ENCODE data around the gene CEP72. TPM values are rescaled to one million over a fixed set of nuclear protein-coding genes. Genes with fewer than 3 reads are reported as not detected.

Gene CEP72
- total and polyA plus RNA-seq, 2 of the 13 experiments (the other 11 are each of a cell fraction or from before 2014, with no cell fraction given) = 3.4 to 9.4 TPM

DNA sequence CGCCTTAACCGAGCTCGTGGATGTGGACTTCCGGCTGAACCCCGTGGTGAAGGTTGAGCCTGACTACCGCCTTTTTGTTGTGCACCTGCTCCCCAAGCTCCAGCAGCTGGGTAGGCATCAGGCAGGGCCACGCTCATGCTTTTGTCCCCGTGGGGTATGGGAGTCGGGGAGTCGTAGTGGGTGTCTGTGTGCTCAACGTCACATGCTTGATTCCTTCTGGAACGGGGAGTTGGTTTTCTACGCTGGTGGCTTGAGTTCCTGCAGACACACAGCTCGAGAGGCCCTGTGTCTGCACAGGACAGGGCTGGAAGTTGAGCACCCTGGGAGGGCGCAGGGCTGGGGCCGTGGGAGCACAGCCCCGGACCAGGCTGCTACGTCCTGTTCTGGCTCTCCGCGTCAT is 8.0 kb downstream of the CEP72 start:
- CTCF ChIA-PET (ENCODE audit: low intra/inter-chr PET ratio, low total read pairs) = no interaction called here
- intact Hi-C loops (cut with micrococcal nuclease; ENCODE audit: unreplicated experiment) (no loop called here), in situ Hi-C loops (cut with HindIII; ENCODE audit: extremely low pct_ligation_motif_present, low pct_unique_long_range_greater_than_20kb) (no loop called here)
- peak; percentile 26 for ATAC-seq
- TF ChIP-seq PHF21A (CRISPR knock-in tag; IDR thresholded peaks at IDR 0.05) = no peak
- no peak for TF ChIP-seq ZNF329 (CRISPR knock-in tag; IDR thresholded peaks at IDR 0.05; ENCODE audit: low read depth)
- no peak for TF ChIP-seq ZNF256 (CRISPR knock-in tag; conservative IDR thresholded peaks at IDR 0.05)
- no peak for TF ChIP-seq RNF2 (conservative IDR thresholded peaks at IDR 0.05; ENCODE audit: low read depth)
- no peak for TF ChIP-seq POGZ (CRISPR knock-in tag; IDR thresholded peaks at IDR 0.05)
- TF ChIP-seq FOXJ3 (CRISPR knock-in tag; IDR thresholded peaks at IDR 0.05; ENCODE audit: borderline replicate concordance) = no peak
- H3K27me3 ChIP-seq (ENCODE audit: control insufficient read depth in 1 of 2, insufficient read depth in 2 of 2, low read length in 2 of 2) = no peaks in the 10 kb centered on the region
- WGBS (ENCODE audit: low lambda C conversion rate) = 96% methylated on average over 13 of the region's 20 CpGs
- H3K9me3 ChIP-seq (ENCODE audit: low read length) = no peaks in the 10 kb centered on the region
- POLR2A ChIA-PET = interaction anchor here (1.5 kb wide), 1 partner anchor 9 kb away, joined by 4 read pairs; no protein-coding TSS in a partner anchor
- FAIRE-seq = no peak
- no peak overlapping the region for H3K4me3 ChIP-seq (replicated peaks in 1 of 3; ENCODE audit: insufficient read depth in 1 of 3, low read depth in 2 of 3, low read length in 3 of 3)
- peaks cover 54% of the 10 kb centered on the region for H3K4me1 ChIP-seq (ENCODE audit: insufficient read depth, low read length)
- no peak overlapping the region for H2AFZ ChIP-seq (ENCODE audit: low read length)
- no peaks in the 10 kb centered on the region for H4K20me1 ChIP-seq (ENCODE audit: insufficient read depth, low read length)
- peaks cover 16 to 69% of the 10 kb centered on the region in 2 experiments; a peak in 4 of 5 replicates for H3K36me3 ChIP-seq (replicated peaks in 1 of 2; ENCODE audit: control insufficient read depth in 1 of 2, insufficient read depth in 2 of 2, low read length in 2 of 2)
- DNase-seq (ENCODE audit: low spot score) = no peak
- BruUV-seq (replicated peaks) = no TSS peak
- no peak overlapping the region for H3K4me2 ChIP-seq (ENCODE audit: low read depth, low read length)
- H3K27ac ChIP-seq (ENCODE audit: extremely low read length, insufficient read depth, low read length) = peak overlapping the region; percentile 22
- peaks cover 24% of the 10 kb centered on the region for H3K79me2 ChIP-seq (ENCODE audit: insufficient read depth, low read length)
- no peak overlapping the region for H3K9ac ChIP-seq (ENCODE audit: insufficient read depth, low read depth, low read length)

DNA sequence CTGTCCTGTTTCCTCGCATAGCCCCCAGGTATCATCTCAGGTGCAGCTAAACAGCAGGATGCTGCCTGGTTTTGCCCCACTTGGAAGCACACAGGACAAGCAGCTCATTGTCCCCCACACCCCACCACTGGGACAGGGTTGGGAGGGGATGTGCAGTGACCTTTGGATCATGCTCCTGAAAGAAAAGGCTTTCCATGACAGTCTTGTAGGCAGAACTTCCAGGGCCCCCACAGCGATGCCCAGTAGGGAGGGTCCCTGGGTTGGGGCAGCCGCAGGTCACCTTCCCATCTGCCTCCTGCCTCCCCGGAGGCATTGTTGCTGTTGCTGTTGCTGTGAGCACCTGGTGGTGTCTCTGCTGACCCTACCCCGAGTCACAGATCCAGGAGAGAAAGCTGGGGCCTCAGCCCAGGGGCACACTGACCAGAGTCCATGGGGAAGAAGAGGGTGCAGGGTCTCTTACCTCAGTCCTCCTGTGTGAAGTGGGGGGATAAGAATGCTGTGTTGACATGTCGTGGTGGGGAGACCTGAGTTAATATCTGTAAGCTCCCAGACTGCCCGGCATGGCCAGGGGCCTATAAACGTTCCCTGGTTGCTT is 8.5 kb downstream of the CEP72 start:
- Histone ChIP-seq H3K4me2 (ENCODE audit: low read depth, low read length) (no peak overlapping the region), H3K79me2 (ENCODE audit: insufficient read depth, low read length) (peaks cover 19% of the 10 kb centered on the region), H2AFZ (ENCODE audit: low read length) (no peak overlapping the region), H3K36me3 (replicated peaks in 1 of 2; ENCODE audit: control insufficient read depth in 1 of 2, insufficient read depth in 2 of 2, low read length in 2 of 2) (peaks cover 18 to 74% of the 10 kb centered on the region in 2 experiments; a peak in 4 of 5 replicates), H3K9ac (ENCODE audit: insufficient read depth, low read depth, low read length) (no peak overlapping the region), H3K27ac (ENCODE audit: extremely low read length, insufficient read depth, low read length) (peak overlapping the region; percentile 53), H3K27me3 (ENCODE audit: control insufficient read depth in 1 of 2, insufficient read depth in 2 of 2, low read length in 2 of 2) (no peaks in the 10 kb centered on the region), H3K4me1 (ENCODE audit: insufficient read depth, low read length) (peaks cover 49% of the 10 kb centered on the region), H4K20me1 (ENCODE audit: insufficient read depth, low read length) (no peaks in the 10 kb centered on the region), H3K4me3 (replicated peaks in 1 of 3; ENCODE audit: insufficient read depth in 1 of 3, low read depth in 2 of 3, low read length in 3 of 3) (peak overlapping the region in 1 of 3 experiments; percentile 9; a peak in 1 of 6 replicates), H3K9me3 (ENCODE audit: low read length) (no peaks in the 10 kb centered on the region)
- ChIA-PET POLR2A (interaction anchor here (1.5 kb wide), 1 partner anchor 9 kb away, joined by 4 read pairs; no protein-coding TSS in a partner anchor), CTCF (ENCODE audit: low intra/inter-chr PET ratio, low total read pairs) (no interaction called here)
- BruUV-seq (replicated peaks) = no TSS peak
- ATAC-seq = peak; percentile 52
- DNase-seq (ENCODE audit: low spot score) = peak; percentile 36
- peak; percentile 42 for FAIRE-seq
- in situ Hi-C loops (cut with HindIII; ENCODE audit: extremely low pct_ligation_motif_present, low pct_unique_long_range_greater_than_20kb) = no loop called here
- intact Hi-C loops (cut with micrococcal nuclease; ENCODE audit: unreplicated experiment) = no loop called here
- 51% methylated on average over 6 of the region's 8 CpGs for WGBS (ENCODE audit: low lambda C conversion rate)
- TF ChIP-seq MATR3 (CRISPR knock-in tag; IDR thresholded peaks at IDR 0.05) (no peak), HNF4G (IDR thresholded peaks at IDR 0.05; ENCODE audit: borderline replicate concordance, low read depth, low read length) (peak; percentile 40; the same call in 1 of the 2 replicates), HNF4G (CRISPR knock-in tag; IDR thresholded peaks at IDR 0.05; ENCODE audit: borderline replicate concordance, low read depth) (no peak), ZNF33A (CRISPR knock-in tag; IDR thresholded peaks at IDR 0.05; ENCODE audit: borderline replicate concordance) (no peak), TRIM24 (CRISPR knock-in tag; IDR thresholded peaks at IDR 0.05) (no peak), KAT2B (IDR thresholded peaks at IDR 0.05; ENCODE audit: borderline replicate concordance, low read depth, low read length) (no peak)
- TF ChIP-seq, protein P1, sequence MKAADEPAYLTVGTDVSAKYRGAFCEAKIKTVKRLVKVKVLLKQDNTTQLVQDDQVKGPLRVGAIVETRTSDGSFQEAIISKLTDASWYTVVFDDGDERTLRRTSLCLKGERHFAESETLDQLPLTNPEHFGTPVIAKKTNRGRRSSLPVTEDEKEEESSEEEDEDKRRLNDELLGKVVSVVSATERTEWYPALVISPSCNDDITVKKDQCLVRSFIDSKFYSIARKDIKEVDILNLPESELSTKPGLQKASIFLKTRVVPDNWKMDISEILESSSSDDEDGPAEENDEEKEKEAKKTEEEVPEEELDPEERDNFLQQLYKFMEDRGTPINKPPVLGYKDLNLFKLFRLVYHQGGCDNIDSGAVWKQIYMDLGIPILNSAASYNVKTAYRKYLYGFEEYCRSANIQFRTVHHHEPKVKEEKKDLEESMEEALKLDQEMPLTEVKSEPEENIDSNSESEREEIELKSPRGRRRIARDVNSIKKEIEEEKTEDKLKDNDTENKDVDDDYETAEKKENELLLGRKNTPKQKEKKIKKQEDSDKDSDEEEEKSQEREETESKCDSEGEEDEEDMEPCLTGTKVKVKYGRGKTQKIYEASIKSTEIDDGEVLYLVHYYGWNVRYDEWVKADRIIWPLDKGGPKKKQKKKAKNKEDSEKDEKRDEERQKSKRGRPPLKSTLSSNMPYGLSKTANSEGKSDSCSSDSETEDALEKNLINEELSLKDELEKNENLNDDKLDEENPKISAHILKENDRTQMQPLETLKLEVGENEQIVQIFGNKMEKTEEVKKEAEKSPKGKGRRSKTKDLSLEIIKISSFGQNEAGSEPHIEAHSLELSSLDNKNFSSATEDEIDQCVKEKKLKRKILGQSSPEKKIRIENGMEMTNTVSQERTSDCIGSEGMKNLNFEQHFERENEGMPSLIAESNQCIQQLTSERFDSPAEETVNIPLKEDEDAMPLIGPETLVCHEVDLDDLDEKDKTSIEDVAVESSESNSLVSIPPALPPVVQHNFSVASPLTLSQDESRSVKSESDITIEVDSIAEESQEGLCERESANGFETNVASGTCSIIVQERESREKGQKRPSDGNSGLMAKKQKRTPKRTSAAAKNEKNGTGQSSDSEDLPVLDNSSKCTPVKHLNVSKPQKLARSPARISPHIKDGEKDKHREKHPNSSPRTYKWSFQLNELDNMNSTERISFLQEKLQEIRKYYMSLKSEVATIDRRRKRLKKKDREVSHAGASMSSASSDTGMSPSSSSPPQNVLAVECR (CRISPR knock-in tag; IDR thresholded peaks at IDR 0.05; ENCODE audit: borderline replicate concordance) = peak; percentile 18; the same call in 1 of the 2 replicates

Data from HepG2 (cell line).